Stimulated activated CD8-positive, alpha-beta memory T cell treated with anti-CD3 and anti-CD28 coated beads, Interleukin-15, amount 100 ng/mL, for 24 hours (primary cell): ENCODE measurements around the gene TMC7.
"Not testable (repeated sequence)": the region's sequence is repeated elsewhere in the genome, so short reads cannot be mapped to it uniquely, and the experiment has no call there.

Experiments
- DNase-seq: peaks from one replicate; pipeline ENCODE4 v3.0.0-alpha.2; 2020; ENCODE audit warnings: low read depth

Gene TMC7

GRCh38 chr16:18984435-18985005, 786 bp downstream of the TMC7 start:
- DNase-seq = no peak

DNA sequence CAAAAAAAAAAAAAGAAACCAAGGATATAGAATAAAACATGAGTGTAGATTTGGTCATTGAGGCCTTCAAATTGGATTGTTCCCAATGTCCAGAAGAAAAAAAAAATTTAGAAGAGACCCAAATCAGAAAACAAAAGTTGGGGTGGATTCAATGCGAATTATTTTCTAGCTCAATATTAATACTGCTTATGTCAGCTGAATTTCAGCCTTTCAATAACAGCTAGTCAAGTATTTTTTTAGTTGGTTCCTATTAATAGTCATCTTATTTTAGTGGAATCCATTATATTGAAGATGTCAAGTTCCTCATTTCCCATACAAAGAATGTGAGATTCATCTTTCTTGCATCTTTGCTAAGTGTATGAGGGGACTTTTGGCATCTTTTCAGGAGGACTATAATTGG, 1.5 kb downstream of the TMC7 start:
- DNase-seq = not testable (repeated sequence)

GRCh38 chr16:18991731-18992130, 8.0 kb downstream of the TMC7 start:
- DNase-seq = not testable (repeated sequence)

- DNase-seq = not testable (repeated sequence)
Observed at GRCh38 chr16:18993531-18993930, 9.8 kb downstream of the TMC7 start.

DNA sequence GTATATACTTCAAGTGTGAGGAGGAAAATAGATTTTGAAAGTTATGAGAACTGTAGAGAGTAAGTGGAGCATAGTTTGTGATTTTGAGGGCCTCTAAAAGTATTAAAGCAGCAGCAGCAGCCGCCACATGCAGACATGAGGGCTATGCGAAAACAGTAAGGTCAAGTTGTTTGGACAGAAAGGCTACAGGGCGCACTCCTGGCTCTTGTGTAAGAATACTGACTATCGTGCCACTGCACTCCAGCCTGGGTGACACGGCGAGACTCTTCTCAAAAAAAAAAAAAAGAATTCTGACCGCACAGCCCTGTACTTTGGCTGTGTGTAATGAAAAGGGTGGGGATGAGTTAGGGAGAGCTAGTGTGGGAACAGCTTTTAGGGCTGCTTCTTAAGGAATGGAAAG, 10.4 kb downstream of the TMC7 start:
- DNase-seq = not testable (repeated sequence)

- not testable (repeated sequence) for DNase-seq
Observed at GRCh38 chr16:18995406-18995805, 11.7 kb downstream of the TMC7 start.

DNA sequence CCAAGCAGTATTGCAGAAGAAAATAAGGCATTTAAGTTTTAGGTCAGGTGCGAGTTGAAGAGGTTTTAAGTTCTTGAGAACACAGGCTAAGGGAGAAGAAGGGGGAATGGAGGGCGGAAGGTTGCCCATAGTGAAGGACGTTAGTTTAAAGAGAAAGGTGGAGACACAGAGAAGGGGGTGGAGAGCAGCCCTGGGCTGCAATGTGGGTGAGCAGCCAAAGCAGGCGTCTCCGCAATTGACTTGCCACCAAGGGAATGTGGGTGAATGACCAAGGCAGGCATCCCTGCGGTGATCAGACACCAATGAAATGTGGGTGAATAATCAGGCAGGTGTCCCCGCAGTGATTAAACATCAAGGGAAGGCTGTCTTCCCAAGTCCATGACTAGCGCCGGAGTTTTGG, 12.8 kb downstream of the TMC7 start:
- not testable (repeated sequence) for DNase-seq

DNA sequence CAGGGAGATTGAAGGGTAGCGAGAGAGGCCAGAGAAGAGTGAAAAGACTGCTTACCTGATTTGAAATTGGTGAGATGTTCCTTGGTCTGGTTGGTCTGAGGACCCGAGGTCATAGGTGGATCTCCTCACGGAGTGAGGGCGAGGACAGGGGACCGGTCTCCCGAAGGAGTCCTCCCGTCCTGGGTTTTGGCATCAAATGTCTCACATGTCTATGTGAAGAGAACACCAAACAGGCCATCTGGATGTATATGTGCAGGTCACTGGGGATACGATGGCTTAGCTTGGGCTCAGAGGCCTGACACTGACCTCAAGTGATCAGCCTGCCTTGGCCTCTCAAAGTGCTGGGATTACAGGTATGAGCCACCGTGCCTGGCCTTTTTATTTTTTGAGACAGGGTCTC, 13.3 kb downstream of the TMC7 start:
- not testable (repeated sequence) for DNase-seq

GRCh38 chr16:18999045-18999393, 15.3 kb downstream of the TMC7 start:
- no peak for DNase-seq

DNA sequence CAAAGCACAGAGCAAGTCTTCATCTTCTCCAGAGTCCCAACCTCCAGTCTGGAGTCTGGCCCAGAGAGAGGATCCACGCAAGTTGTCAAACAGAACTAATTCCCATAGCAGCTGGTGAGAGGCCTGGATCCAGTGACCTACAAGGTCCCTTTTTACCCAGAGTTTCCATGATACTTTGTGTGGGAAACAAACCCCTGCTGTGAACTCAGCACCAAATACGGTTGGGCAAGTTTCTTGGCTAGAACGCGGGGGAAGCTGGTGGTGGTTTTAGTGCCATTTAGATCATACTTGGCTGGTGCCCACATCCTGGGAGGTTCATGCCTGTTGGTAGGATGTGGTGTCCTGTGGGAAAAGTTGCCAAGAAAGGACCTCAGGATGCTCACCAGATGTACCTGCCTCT, 18.1 kb downstream of the TMC7 start:
- no peak for DNase-seq

GRCh38 chr16:19003935-19004334, 20.2 kb downstream of the TMC7 start:
- DNase-seq = no peak

DNA sequence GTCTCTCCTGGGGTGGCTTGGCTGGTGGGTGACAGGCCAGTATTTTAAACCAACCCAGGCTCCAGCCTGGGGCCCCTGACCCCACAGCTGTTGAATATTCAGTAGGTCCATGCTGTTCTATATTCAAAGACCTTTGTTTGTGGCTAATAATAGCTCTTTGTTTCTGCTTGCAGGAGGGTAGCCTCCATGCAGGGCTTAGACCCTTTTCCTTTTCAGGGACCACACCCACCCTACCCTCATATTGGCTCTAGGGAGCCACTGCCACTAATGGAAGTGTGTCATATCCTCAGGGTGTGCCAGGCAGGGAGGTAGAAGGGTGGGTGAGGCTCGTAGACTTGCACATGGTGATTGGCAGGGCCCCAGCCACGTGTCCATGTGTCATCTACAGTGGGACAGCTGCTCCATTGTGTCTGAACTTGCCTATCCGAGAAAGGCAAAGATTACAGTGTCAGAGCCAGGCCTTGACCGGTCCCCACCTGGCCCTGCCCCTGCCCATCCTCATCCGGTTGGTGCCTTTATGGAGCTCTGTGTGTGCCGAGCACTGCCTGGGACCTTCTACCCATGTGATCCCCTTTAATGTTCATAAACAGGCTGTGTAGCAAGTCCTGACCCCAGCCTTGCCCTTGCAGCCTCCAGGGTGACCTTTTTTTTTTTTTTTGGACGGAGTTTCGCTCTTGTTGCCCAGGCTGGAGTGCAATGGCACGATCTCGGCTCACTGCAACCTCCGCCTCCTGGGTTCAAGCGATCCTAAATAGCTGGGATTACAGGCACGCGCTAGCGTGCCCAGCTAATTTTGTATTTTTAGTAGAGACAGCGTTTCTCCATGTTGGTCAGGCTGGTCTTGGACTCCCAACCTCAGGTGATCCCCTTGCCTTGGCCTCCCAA, 22.1 kb downstream of the TMC7 start:
- no peak for DNase-seq

DNA sequence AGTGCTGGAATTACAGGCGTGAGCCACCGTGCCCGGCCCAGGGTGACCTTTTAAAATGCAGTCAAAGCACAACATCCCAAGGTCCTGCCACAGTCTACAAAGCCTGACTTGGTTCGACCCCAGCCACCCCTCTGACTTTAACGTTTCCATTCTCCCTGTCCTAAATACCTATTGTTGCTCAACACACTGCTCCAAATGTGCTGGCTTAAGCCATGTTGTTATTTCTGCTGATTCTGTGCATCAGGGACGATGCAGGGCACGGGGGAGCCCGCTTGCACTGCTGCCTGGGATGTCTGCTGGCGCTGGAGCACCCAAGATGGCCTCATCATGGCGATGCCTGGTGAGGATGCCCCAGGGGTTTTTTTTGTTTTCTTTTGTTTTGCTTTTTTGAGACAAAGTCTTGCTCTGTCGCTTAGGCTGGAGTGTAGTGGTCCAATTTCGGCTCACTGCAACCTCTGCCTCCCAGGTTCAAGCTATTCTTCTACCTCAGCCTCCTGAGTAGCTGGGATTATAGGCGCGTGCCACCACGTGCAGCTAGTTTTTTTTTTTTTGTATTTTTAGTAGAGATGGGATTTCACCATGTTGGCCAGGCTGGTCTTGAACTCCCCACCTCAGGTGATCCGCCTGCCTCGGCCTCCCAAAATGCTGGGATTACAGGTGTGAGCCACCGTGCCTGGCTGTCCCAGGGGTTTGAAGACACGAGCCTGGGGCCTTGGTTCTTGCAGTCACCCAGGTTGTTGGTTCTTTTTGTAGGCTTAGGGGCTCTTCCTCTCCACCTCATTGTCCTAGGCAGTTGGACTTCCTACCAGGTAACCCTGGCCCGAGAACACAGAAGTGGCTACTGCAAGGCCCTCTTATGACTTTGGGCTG, 22.9 kb downstream of the TMC7 start:
- DNase-seq = no peak

- DNase-seq = no peak
Observed at GRCh38 chr16:19008245-19009169, 24.8 kb downstream of the TMC7 start.

- DNase-seq = no peak
Observed at GRCh38 chr16:19011169-19011731, 27.5 kb downstream of the TMC7 start.

GRCh38 chr16:19014461-19014860, 30.7 kb downstream of the TMC7 start:
- no peak for DNase-seq

- no peak for DNase-seq
Observed at GRCh38 chr16:19017179-19017578, 33.4 kb downstream of the TMC7 start.

- DNase-seq = no peak
Observed at GRCh38 chr16:19020689-19021088, 37.0 kb downstream of the TMC7 start.

DNA sequence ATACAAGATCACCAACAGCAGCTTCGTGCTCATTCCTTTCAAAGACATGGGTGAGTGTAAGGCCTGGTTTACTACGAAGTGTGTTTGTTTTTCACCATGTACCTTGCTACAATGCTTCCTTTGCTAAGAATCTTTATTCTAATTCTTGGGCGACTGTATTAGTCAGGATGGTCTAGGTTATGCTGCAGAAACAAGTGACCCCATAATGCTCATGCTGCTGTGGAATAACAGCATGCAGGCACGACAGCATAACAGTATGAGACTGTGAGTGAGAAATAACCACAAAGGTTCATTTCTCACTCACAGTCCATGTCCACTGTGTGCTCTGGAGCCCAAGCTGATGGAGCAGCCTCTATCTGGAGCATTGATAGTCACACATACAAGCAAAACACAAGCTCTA, 38.0 kb downstream of the TMC7 start:
- no peak for DNase-seq

DNA sequence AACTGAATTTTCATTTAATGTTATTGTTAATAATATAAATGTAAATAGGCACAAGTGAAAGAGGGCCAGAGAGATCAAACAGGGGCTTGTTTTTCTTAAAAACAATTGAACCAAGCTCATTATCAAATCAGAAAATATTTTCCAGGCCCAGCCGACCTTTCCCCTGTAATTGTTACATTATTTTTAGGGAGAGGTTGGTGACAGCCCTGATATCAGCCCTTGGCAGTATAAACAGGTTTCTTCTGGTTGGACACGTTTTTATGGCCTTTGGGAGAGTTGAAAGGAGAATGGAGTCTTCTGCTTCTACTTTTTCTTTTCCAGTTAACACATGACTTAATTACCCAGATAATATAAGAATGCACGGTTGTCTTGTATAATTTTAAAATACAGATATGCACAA, 43.7 kb downstream of the TMC7 start:
- no peak for DNase-seq

DNA sequence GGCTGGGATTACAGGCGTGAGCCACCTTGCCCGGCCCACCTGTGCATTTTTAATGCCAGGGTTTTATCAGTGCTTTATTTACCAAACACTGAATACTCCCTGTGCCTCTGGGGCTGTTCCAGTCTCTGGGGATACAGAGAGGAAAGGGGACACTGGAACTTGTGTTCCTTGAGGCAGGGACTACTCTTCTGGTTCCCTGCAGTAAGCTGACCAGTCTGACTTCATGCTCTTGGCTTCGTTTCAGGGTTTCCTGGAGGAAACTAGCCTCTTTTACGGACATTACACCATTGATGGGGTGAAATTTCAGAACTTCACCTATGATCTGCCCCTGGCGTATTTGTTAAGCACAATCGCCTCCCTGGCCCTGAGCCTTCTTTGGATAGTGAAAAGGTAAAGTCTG, 46.2 kb downstream of the TMC7 start:
- no peak for DNase-seq
